GM12864 (cell line): ENCODE measurements around the gene TBX1.

Experiments used
- DNase-seq: peaks from one replicate; pipeline ENCODE4 v3.0.0-alpha.2; 2011; ENCODE audit warnings: low read depth
- H3K4me3 ChIP-seq: 2 replicates; pipeline ENCODE4 v1.5.1; 2011; ENCODE audit warnings: mild to moderate bottlenecking, low read depth, low read length, control low read depth
- CTCF ChIP-seq: IDR thresholded peaks from 2 replicates; pipeline ENCODE4 v1.5.1; 2011; ENCODE audit warnings: low read depth, mild to moderate bottlenecking, moderate library complexity, low read length, control low read depth, inconsistent platforms; ENCODE audit errors: missing control alignments

The TBX1 gene

GRCh38 chr22:19739911-19740449, 20.6 kb upstream of the TBX1 start:
- no peak overlapping the region for H3K4me3 ChIP-seq
- DNase-seq = no peak
- TF ChIP-seq CTCF = no peak

DNA sequence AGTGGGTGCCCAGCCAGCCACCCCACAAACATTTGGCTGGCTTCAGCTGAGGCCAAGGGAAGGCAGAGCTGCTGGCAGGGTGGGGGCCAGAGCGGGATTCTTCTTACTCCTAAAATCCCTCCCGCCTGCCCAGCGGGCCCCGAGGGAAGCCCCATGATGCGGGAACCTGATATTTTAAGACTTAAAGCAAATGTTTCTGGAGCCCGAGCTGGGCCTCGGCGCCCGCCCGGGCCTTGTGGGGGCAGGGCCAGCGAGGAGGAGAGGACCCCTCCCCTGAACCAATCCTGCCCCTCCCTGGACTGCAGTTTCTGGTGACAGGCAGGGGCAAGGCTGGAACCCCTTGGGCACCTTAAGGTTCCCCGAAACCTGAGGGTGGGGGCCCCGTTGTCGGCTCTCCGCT, 20.0 kb upstream of the TBX1 start:
- H3K4me3 ChIP-seq = no peak overlapping the region
- no peak for DNase-seq
- no peak for TF ChIP-seq CTCF

DNA sequence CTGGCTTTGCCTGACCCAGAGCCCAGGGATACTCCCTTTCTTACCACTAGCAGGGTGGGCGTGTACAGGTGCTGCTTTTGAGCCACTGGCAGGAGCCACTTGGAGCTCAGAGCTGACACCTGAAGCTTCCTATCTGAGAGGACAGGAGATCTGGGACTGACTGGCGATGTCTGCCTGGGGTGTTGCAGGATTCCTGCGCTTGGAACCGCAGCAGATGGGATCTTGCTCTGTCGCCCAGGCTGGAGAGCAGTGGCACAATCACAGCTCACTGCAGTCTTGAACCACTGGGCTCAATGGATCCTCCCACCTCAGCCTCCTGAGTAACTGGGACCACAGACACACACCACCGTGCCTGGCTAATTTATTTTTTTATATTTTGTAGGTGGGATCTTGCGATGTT, 19.5 kb upstream of the TBX1 start:
- no peak for DNase-seq
- no peak overlapping the region for H3K4me3 ChIP-seq
- no peak for TF ChIP-seq CTCF

- no peak for DNase-seq
- TF ChIP-seq CTCF = no peak
- H3K4me3 ChIP-seq = no peak overlapping the region
Observed at GRCh38 chr22:19742160-19743066, 18.2 kb upstream of the TBX1 start.

DNA sequence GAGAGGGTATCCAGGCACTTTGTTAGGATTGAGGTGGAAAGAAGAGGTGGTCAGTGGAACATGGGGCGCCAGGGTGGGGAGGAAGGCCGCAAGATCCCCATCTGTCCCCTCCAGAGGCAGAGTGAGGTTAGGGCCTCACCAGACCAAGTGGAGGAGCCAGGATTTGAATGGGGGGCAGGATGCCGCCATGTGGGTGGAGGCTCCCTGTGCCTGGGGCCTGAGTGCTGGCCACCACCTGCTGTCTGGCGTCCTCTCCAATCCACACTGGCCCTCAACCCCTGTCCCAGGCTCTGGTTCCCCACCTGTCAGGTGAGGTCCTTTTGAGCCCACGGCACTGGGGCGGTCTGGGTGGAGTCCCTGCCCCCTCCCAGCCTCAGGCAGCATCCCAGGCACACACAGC, 17.5 kb upstream of the TBX1 start:
- no peak for TF ChIP-seq CTCF
- no peak for DNase-seq
- H3K4me3 ChIP-seq = no peak overlapping the region

DNA sequence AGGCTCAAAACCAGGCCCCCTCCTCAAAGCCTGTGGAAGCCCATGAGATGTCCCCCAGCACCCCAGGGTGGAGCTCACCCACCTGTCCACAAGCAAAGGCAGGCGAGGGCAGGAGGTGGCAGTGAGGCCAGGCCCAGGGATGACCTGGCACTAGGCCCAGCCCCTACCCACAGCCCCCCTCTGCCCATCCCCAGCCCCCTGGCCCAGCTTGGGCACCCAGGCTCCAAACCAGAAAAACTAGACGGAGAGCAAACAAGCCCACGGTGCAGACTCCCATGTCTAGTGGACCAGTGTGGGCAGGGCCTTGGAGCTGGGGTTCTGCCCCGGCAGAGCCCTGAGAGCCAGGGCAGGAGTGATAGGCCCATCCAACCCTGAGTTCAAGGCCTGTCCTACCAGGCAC, 16.9 kb upstream of the TBX1 start:
- no peak for DNase-seq
- TF ChIP-seq CTCF = no peak
- H3K4me3 ChIP-seq = no peak overlapping the region

DNA sequence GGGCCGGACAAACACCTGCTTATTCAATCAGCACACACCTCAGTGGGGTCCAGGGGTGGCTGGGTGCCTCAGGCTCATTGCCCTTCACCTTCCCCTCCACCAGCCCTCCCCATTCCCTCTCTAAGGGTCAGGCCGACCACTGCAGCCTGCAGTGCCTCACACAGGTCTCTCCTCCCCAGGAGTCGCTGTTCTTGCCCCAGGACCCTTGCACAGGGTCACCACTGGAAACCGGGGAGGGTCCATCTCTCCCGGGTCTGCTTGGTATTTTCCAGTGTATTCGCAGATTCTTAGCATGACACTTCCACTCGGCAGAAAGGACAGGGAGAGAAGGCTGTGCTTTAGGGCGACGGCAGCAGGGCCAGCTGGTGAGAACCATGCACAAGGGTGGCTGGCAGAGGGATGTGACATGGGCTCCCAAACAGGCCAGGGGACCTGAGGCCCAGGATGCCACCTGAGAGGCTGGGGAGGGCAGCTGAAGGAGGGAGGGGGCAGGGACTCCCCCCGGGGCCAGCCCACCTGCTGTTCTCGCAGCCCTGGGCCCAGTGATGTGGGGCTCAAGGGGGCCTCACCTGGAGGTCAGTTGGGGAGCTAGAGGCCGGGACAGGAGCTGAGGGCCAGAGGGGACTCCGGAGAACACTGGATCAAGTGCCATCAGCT, 16.1 kb upstream of the TBX1 start:
- TF ChIP-seq CTCF = no peak

More for the DNA sequence above, 16.1 kb upstream of the TBX1 start:
- no peak for DNase-seq
- no peak overlapping the region for H3K4me3 ChIP-seq
